Tibial artery (tissue), 4 donors: ENCODE measurements around the gene CNST.
"Not testable (repeated sequence)": the region's sequence is repeated elsewhere in the genome, so short reads cannot be mapped to it uniquely, and the experiment has no call there.

ENCODE experiments used
- DNase-seq, 2 donors: peaks; one replicate each; pipeline ENCODE4 v3.0.0-alpha.2; 2019
- H3K27ac ChIP-seq, 2 donors: fragments of 200-600 bp; sonication (generic) in 1 of 2; 1 replicate in 1 of 2; 2 replicates in 1 of 2; pipeline ENCODE4 v1.5.1; 2018 to 2019; ENCODE audit warnings: mild to moderate bottlenecking in 1 of 2
- H3K27me3 ChIP-seq, 2 donors: fragments of 200-600 bp; sonication (generic) in 1 of 2; one replicate each; pipeline versions ENCODE4 v1.5.1 to v1.6.0; 2016 to 2019
- H3K36me3 ChIP-seq, 3 donors: fragments of 200-600 bp; sonication (generic) in 2 of 3; one replicate each; pipeline ENCODE4 v1.5.1; 2016 to 2019; ENCODE audit warnings: mild to moderate bottlenecking in 2 of 3
- H3K4me1 ChIP-seq, 4 donors: fragments of 200-600 bp; sonication (generic) in 2 of 4; 1 replicate in 3 of 4; 2 replicates in 1 of 4; pipeline ENCODE4 v1.5.1; 2016 to 2019
- H3K4me3 ChIP-seq, 2 donors: fragments of 200-600 bp; sonication (generic) in 1 of 2; 1 replicate in 1 of 2; 2 replicates in 1 of 2; pipeline ENCODE4 v1.5.1; 2018 to 2019; ENCODE audit warnings: mild to moderate bottlenecking in 2 of 2
- H3K9me3 ChIP-seq, 3 donors: fragments of 200-600 bp; sonication (generic) in 1 of 3; one replicate each; pipeline ENCODE4 v1.5.1; 2016 to 2019
- CTCF ChIP-seq, 2 experiments: fragments of 200-600 bp in 1 of 2; fragments of 450-650 bp in 1 of 2; IDR thresholded peaks; one replicate each; pipeline ENCODE4 v1.5.1; 2017 to 2019; ENCODE audit warnings: antibody characterized with exemption in 2 of 2, mild to moderate bottlenecking in 1 of 2, moderate library complexity in 1 of 2
- intact Hi-C: fragments of 100-400 bp; cut with DNase I; formaldehyde crosslinking; loops from one replicate; pipeline ENCODE4 v1.15.0; 2023; ENCODE audit warnings: low total_unique reads

CNST gene

GRCh38 chr1:246705368-246705767 lies 139.1 kb downstream of the CNST start:
- no peak for TF ChIP-seq CTCF (IDR thresholded peaks at IDR 0.05)
- Histone ChIP-seq H3K36me3 (no peaks in the 10 kb centered on the region), H3K4me1 (no peaks in the 10 kb centered on the region), H3K27me3 (no peaks in the 10 kb centered on the region), H3K4me3 (no peak overlapping the region), H3K27ac (no peak overlapping the region), H3K9me3 (no peaks in the 10 kb centered on the region)
- intact Hi-C loops = no loop called here
- DNase-seq = no peak

GRCh38 chr1:246708166-246708565 lies 141.9 kb downstream of the CNST start:
- TF ChIP-seq CTCF (IDR thresholded peaks at IDR 0.05) = no peak
- H3K4me3 ChIP-seq = no peak overlapping the region
- peaks cover 0 to 3% of the 10 kb centered on the region in 2 donors for H3K27me3 ChIP-seq
- intact Hi-C loops = no loop called here
- no peak for DNase-seq
- H3K4me1 ChIP-seq = no peaks in the 10 kb centered on the region
- no peaks in the 10 kb centered on the region for H3K36me3 ChIP-seq
- no peak overlapping the region for H3K27ac ChIP-seq
- no peaks in the 10 kb centered on the region for H3K9me3 ChIP-seq

GRCh38 chr1:246709196-246709595 lies 142.9 kb downstream of the CNST start:
- Histone ChIP-seq H3K9me3 (no peaks in the 10 kb centered on the region), H3K27me3 (peaks cover 0 to 3% of the 10 kb centered on the region in 2 donors), H3K36me3 (no peaks in the 10 kb centered on the region), H3K4me3 (no peak overlapping the region), H3K27ac (no peak overlapping the region), H3K4me1 (no peaks in the 10 kb centered on the region)
- intact Hi-C loops = no loop called here
- no peak for DNase-seq
- TF ChIP-seq CTCF (IDR thresholded peaks at IDR 0.05) = no peak

- Histone ChIP-seq H3K36me3 (no peaks in the 10 kb centered on the region), H3K4me3 (no peak overlapping the region), H3K4me1 (no peaks in the 10 kb centered on the region), H3K27me3 (peaks cover 0 to 3% of the 10 kb centered on the region in 2 donors), H3K9me3 (no peaks in the 10 kb centered on the region), H3K27ac (no peak overlapping the region)
- no peak for DNase-seq
- TF ChIP-seq CTCF (IDR thresholded peaks at IDR 0.05) = no peak
- intact Hi-C loops = no loop called here
These were observed 143.6 kb downstream of the CNST start for GRCh38 chr1:246709835-246710234.

- intact Hi-C loops = no loop called here
- Histone ChIP-seq H3K27me3 (peaks cover 0 to 3% of the 10 kb centered on the region in 2 donors), H3K36me3 (no peaks in the 10 kb centered on the region), H3K27ac (no peak overlapping the region), H3K9me3 (no peaks in the 10 kb centered on the region), H3K4me1 (no peaks in the 10 kb centered on the region), H3K4me3 (no peak overlapping the region)
- no peak for TF ChIP-seq CTCF (IDR thresholded peaks at IDR 0.05)
- DNase-seq = no peak
These were observed 145.3 kb downstream of the CNST start for GRCh38 chr1:246711548-246712003.

- intact Hi-C loops, H3K4me3 ChIP-seq: not testable (repeated sequence)
These were observed 146.2 kb downstream of the CNST start for GRCh38 chr1:246712428-246712827.

More at GRCh38 chr1:246712428-246712827, 146.2 kb downstream of the CNST start:
- H3K4me1 ChIP-seq, H3K27ac ChIP-seq, DNase-seq, H3K36me3 ChIP-seq, H3K27me3 ChIP-seq, H3K9me3 ChIP-seq: not testable (repeated sequence)
